NCI-H2196 (cell line): ENCODE results near the gene SLC39A7.

ENCODE experiments used
- DNase-seq: peaks from one replicate; lab custom pipeline; 2025; ENCODE audit not compliant: unreplicated experiment; lab: John Stamatoyannopoulos, UW

SLC39A7 gene

GRCh38 chr6:33204415-33205190 is 3.9 kb downstream of the SLC39A7 start, which contains the start of gene HSD17B8:
Gene HSD17B8, plus strand, starts transcription at chr6:33204655. Its CDS starts 14 bp downstream, at chr6:33204669.
- peak; percentile 99 for DNase-seq

- DNase-seq = peak; percentile 37
Measured at GRCh38 chr6:33205191-33206026, 4.7 kb downstream of the SLC39A7 start.

- no peak for DNase-seq
Measured at GRCh38 chr6:33206027-33206863, 5.6 kb downstream of the SLC39A7 start.

DNA sequence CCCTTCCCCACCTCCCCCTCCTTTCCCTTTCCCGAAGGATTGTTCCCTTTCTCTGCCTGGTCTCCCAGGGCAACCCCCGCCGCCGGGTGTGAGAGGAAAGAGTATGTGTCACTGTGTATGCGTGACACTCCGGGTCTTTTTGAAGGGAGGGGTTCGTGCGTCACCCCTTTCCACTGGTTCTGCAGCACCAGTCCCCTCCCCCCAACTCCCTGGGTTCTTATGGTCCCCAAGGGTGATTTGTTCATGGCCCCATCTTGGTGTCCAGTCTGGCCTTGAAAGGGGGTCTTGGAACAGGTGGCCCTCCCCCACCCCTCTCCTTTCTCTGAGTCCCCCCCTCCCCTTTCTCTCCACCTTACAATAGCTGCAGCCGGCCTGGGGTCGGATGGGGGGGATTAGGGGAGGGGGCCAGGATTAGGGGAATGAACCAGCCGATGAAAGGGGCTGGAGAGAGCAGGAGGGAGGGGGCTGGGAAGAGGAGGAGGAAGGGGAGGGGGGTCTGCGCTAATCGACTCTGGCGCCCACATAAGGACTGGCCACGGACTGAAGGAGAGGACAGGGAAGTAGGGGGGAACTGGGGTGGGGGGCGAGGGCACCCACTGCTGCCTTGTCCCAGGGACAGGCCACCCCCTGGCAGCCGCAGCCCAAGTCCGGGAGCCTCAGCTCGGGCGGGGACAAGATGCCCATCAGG is 6.3 kb downstream of the SLC39A7 start:
- no peak for DNase-seq

GRCh38 chr6:33207552-33208090 is 7.0 kb downstream of the SLC39A7 start:
- DNase-seq = no peak

DNA sequence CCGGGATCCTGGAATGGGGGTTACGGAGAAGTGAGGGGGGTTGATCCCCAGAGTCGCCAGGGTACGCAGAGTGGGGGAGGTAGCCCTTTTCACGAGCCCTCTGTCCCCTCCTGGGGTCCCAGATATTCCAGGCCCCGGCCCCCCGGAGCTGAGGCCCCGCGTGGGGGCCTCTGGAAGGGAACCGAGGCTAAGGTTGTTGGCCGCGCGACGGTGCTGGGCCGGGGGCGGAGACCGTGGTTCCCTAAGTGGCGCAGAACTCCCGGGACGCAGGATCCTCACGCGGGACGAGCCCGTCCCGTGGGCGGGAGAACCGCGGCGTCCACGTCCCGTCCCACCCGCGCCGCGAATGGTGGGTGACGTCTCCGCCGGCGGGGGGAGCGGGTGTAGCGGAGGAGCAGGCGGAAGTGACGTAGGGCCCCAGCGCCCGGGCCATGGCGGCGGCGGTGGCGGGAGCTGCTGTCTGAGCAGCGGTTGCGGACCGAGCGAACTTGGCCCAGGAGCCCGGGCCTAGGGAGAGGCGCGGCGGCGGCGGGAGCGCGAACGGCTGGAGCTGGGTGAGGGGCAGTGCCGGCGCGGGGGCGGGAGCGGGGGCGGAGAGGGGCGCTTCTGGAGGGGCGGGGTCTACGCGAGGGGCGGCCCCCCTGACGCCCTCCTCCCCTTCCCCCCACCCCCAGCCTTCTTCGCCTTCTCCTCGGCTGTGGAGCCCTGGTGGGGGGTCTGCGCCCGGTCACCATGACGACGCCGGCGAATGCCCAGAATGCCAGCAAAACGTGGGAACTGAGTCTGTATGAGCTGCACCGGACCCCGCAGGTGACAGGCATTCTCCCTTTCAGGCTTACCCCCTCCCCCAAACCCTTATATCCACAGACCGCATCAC is 7.7 kb downstream of the SLC39A7 start, which contains the start of gene RING1:
Gene RING1, plus strand, starts transcription at position 410 of the 877 bp plus-strand sequence. Its CDS starts 323 bp downstream, at position 733.
- DNase-seq = peak; percentile 86

GRCh38 chr6:33209856-33210255 is 9.2 kb downstream of the SLC39A7 start:
- DNase-seq = no peak

GRCh38 chr6:33211136-33211535 is 10.5 kb downstream of the SLC39A7 start:
- no peak for DNase-seq

- DNase-seq = no peak
Measured at GRCh38 chr6:33211666-33212422, 11.2 kb downstream of the SLC39A7 start.

- DNase-seq = no peak
Measured at GRCh38 chr6:33212857-33213165, 12.1 kb downstream of the SLC39A7 start.

- no peak for DNase-seq
Measured at GRCh38 chr6:33213166-33213988, 12.7 kb downstream of the SLC39A7 start.

- DNase-seq = no peak
Measured at GRCh38 chr6:33213989-33214335, 13.3 kb downstream of the SLC39A7 start.

GRCh38 chr6:33215271-33216116 is 14.8 kb downstream of the SLC39A7 start:
- DNase-seq = no peak

- no peak for DNase-seq
Measured at GRCh38 chr6:33216117-33216649, 15.5 kb downstream of the SLC39A7 start.

- no peak for DNase-seq
Measured at GRCh38 chr6:33217246-33217645, 16.6 kb downstream of the SLC39A7 start.

DNA sequence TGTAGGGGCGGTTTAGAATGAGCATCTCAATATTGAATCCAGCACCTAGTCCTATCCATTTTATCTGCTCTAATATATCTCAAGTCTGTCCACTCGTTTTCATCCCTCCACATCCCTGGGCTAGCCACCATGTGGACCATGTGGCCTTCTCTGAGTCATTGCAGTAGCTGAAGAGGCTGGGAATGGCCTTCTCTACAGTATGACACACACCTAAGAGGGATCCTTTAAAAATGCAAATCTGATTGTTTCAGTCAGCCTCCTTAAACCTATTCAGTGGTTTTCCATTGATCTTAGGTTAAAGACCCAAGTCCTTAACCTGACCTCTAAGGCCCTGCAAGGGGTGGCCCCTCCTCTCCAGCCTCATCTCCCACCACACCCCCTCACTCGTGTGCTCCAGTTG is 17.0 kb downstream of the SLC39A7 start:
- DNase-seq = no peak
